MM.1S (cell line): Measurements from ENCODE around the gene TMEM59.

Experiments used
- DNase-seq: peaks from one replicate; pipeline ENCODE4 v3.0.0-alpha.2; 2015
- H2AFZ ChIP-seq: fragments of 300-600 bp; sonication (generic); 2 replicates; pipeline ENCODE4 v1.6.0; 2016; ENCODE audit warnings: antibody characterized with exemption, low read length
- H3F3A ChIP-seq: fragments of 300-600 bp; sonication (generic); 2 replicates; pipeline ENCODE4 v1.6.1; 2016; ENCODE audit warnings: mild to moderate bottlenecking, antibody characterized with exemption, low read length, moderate library complexity, mixed read lengths; ENCODE audit not compliant: insufficient read depth
- H3K27ac ChIP-seq: fragments of 300-600 bp; sonication (generic); 2 replicates; pipeline ENCODE4 v1.5.1; 2016; ENCODE audit warnings: mild to moderate bottlenecking, low read length
- H3K27me3 ChIP-seq: fragments of 300-600 bp; sonication (generic); replicated peaks from 2 replicates; pipeline ENCODE4 v1.6.0; 2016; ENCODE audit warnings: low read length; ENCODE audit not compliant: insufficient read depth
- H3K36me3 ChIP-seq: fragments of 300-600 bp; sonication (generic); replicated peaks from 2 replicates; pipeline ENCODE4 v1.6.1; 2016; ENCODE audit warnings: mild to moderate bottlenecking, low read length, mixed read lengths; ENCODE audit not compliant: insufficient read depth
- H3K4me1 ChIP-seq: fragments of 300-600 bp; sonication (generic); 2 replicates; pipeline ENCODE4 v1.6.1; 2016; ENCODE audit warnings: low read length, mixed read lengths
- H3K4me2 ChIP-seq: fragments of 300-600 bp; sonication (generic); 2 replicates; pipeline ENCODE4 v1.6.0; 2016; ENCODE audit warnings: low read depth, low read length
- H3K4me3 ChIP-seq: fragments of 300-600 bp; sonication (generic); 2 replicates; pipeline ENCODE4 v1.5.1; 2016; ENCODE audit warnings: low read length, mixed read lengths
- H3K79me2 ChIP-seq: fragments of 300-600 bp; sonication (generic); 2 replicates; pipeline ENCODE4 v1.6.1; 2016; ENCODE audit warnings: mixed run types, low read length, mixed read lengths
- H3K9ac ChIP-seq: fragments of 300-600 bp; sonication (generic); 2 replicates; pipeline ENCODE4 v1.6.1; 2016; ENCODE audit warnings: low read length, mixed read lengths
- H3K9me2 ChIP-seq: fragments of 300-600 bp; sonication (generic); replicated peaks from 2 replicates; pipeline ENCODE4 v1.6.1; 2016; ENCODE audit warnings: mild to moderate bottlenecking, low read length, mixed read lengths; ENCODE audit not compliant: insufficient read depth
- H3K9me3 ChIP-seq: fragments of 300-600 bp; sonication (generic); replicated peaks from 2 replicates; pipeline ENCODE4 v1.6.1; 2016; ENCODE audit warnings: mild to moderate bottlenecking, low read length, mixed read lengths; ENCODE audit not compliant: insufficient read depth
- H4K20me1 ChIP-seq: fragments of 300-600 bp; sonication (generic); 2 replicates; pipeline ENCODE4 v1.6.1; 2016; ENCODE audit warnings: mild to moderate bottlenecking, low read length, moderate library complexity, mixed read lengths; ENCODE audit not compliant: insufficient read depth
- CTCF ChIP-seq: fragments of 300-600 bp; sonication (generic); IDR thresholded peaks from 2 replicates; pipeline ENCODE4 v1.5.1; 2016; ENCODE audit warnings: antibody characterized with exemption, low read length, mixed read lengths
- EZH2 ChIP-seq: fragments of 300-600 bp; sonication (generic); optimal IDR thresholded peaks from 2 replicates; pipeline ENCODE3; 2017; ENCODE audit warnings: low read depth, mild to moderate bottlenecking, antibody characterized with exemption, low read length, mixed read lengths
- EZH2phosphoT487 ChIP-seq: fragments of 300-600 bp; sonication (generic); IDR thresholded peaks from 2 replicates; pipeline ENCODE4 v1.6.1; 2018; ENCODE audit warnings: antibody characterized with exemption, low read length

The TMEM59 gene

GRCh38 chr1:54069791-54070170 is 16.8 kb upstream of the TMEM59 start:
- Histone ChIP-seq H3K27me3 (no peaks in the 10 kb centered on the region), H3F3A (no peaks in the 10 kb centered on the region), H3K9me3 (no peaks in the 10 kb centered on the region), H3K4me3 (no peak overlapping the region), H3K4me1 (no peaks in the 10 kb centered on the region), H3K4me2 (no peak overlapping the region), H3K9me2 (no peaks in the 10 kb centered on the region), H3K27ac (no peak overlapping the region), H4K20me1 (no peaks in the 10 kb centered on the region), H3K36me3 (no peaks in the 10 kb centered on the region), H3K9ac (no peak overlapping the region), H2AFZ (no peak overlapping the region), H3K79me2 (no peaks in the 10 kb centered on the region)
- TF ChIP-seq CTCF = no peak
- TF ChIP-seq EZH2 = no peak
- no peak for TF ChIP-seq EZH2phosphoT487
- DNase-seq = no peak

DNA sequence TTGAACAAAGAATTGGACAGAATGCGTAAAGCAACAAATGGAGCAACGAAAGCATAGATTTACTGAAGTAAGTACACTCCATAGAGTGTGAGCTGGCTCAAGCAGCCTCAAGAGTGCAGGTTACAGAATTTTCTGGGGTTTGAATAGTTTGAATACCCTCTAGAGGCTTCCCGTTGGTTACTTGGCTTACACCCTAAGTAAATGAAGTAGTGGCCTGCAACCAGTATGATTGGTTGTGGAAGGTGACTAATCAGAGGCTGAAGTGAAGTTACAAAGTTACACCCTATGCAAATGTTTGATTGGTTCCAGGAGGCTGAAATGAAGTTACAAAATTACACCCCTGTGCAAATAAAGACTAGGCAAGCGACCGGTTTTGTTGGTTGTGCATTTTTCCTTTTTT is 11.3 kb upstream of the TMEM59 start:
- no peak for DNase-seq
- Histone ChIP-seq H3K27me3 (no peaks in the 10 kb centered on the region), H3K9ac (no peak overlapping the region), H3F3A (no peaks in the 10 kb centered on the region), H3K9me3 (no peaks in the 10 kb centered on the region), H4K20me1 (no peaks in the 10 kb centered on the region), H3K4me3 (no peak overlapping the region), H2AFZ (no peak overlapping the region), H3K9me2 (no peaks in the 10 kb centered on the region), H3K27ac (no peak overlapping the region), H3K36me3 (no peaks in the 10 kb centered on the region), H3K4me2 (no peak overlapping the region), H3K4me1 (no peaks in the 10 kb centered on the region), H3K79me2 (no peaks in the 10 kb centered on the region)
- TF ChIP-seq CTCF (no peak), EZH2phosphoT487 (no peak), EZH2 (no peak)

- no peak overlapping the region for H3K27ac ChIP-seq
- peaks cover 48% of the 10 kb centered on the region for H3K79me2 ChIP-seq
Measured at GRCh38 chr1:54054438-54054749, 1.4 kb upstream of the TMEM59 start.

More at GRCh38 chr1:54054438-54054749, 1.4 kb upstream of the TMEM59 start:
- Histone ChIP-seq H3F3A (peaks cover 9% of the 10 kb centered on the region; the same call in 1 of the 2 replicates), H3K9me3 (no peaks in the 10 kb centered on the region), H3K9me2 (no peaks in the 10 kb centered on the region), H3K27me3 (no peaks in the 10 kb centered on the region), H3K9ac (peak overlapping the region; percentile 91), H3K4me1 (peaks cover 14% of the 10 kb centered on the region; the same call in 1 of the 2 replicates), H3K36me3 (no peaks in the 10 kb centered on the region), H3K4me2 (peak overlapping the region; percentile 88), H4K20me1 (no peaks in the 10 kb centered on the region), H2AFZ (peak overlapping the region; percentile 67), H3K4me3 (peak overlapping the region; percentile 85)
- DNase-seq = no peak
- TF ChIP-seq EZH2phosphoT487 (no peak), EZH2 (no peak), CTCF (no peak)
